Loucy (cell line): ENCODE measurements around the gene DCAF10.

Experiments
- H2AFZ ChIP-seq: fragments of 200-600 bp; sonication (generic); 2 replicates; pipeline ENCODE4 v1.6.0; 2016; ENCODE audit warnings: antibody characterized with exemption, mild to moderate bottlenecking, low read length, moderate library complexity
- H3F3A ChIP-seq: fragments of 200-600 bp; 2 replicates; pipeline ENCODE4 v1.6.0; 2016; ENCODE audit warnings: antibody characterized with exemption, low read depth, mild to moderate bottlenecking
- H3K27me3 ChIP-seq: fragments of 200-600 bp; sonication (generic); 2 replicates; pipeline ENCODE4 v1.6.1; 2014; ENCODE audit warnings: low read length, mild to moderate bottlenecking; ENCODE audit not compliant: insufficient read depth, poor library complexity, severe bottlenecking
- H3K36me3 ChIP-seq: fragments of 200-600 bp; sonication (generic); 2 replicates; pipeline ENCODE4 v1.6.1; 2016; ENCODE audit warnings: low read length; ENCODE audit not compliant: insufficient read depth
- H3K4me1 ChIP-seq: fragments of 200-600 bp; sonication (generic); 2 replicates; pipeline ENCODE4 v1.5.1; 2014; ENCODE audit warnings: low read length, mild to moderate bottlenecking; ENCODE audit not compliant: insufficient read depth, poor library complexity, severe bottlenecking
- H3K4me2 ChIP-seq: fragments of 200-600 bp; sonication (generic); 2 replicates; pipeline ENCODE4 v1.6.0; 2014; ENCODE audit warnings: antibody characterized with exemption, low read length, low read depth, mild to moderate bottlenecking; ENCODE audit not compliant: poor library complexity, severe bottlenecking
- H3K4me3 ChIP-seq: fragments of 200-600 bp; sonication (generic); 2 replicates; pipeline ENCODE4 v1.5.1; 2014; ENCODE audit warnings: low read length, mild to moderate bottlenecking, mixed read lengths; ENCODE audit not compliant: poor library complexity, severe bottlenecking
- H3K79me2 ChIP-seq: fragments of 200-600 bp; sonication (generic); 2 replicates; pipeline ENCODE4 v1.6.1; 2014; ENCODE audit warnings: low read length; ENCODE audit not compliant: insufficient read depth
- H3K9ac ChIP-seq: fragments of 200-600 bp; sonication (generic); 2 replicates; pipeline ENCODE4 v1.6.0; 2014; ENCODE audit warnings: mild to moderate bottlenecking, low read depth, low read length, moderate library complexity; ENCODE audit not compliant: poor library complexity, severe bottlenecking
- H3K9me2 ChIP-seq: fragments of 200-600 bp; sonication (generic); replicated peaks from 2 replicates; pipeline ENCODE4 v1.6.1; 2016; ENCODE audit warnings: low read depth, low read length, mixed read lengths
- H3K9me3 ChIP-seq: fragments of 200-600 bp; sonication (generic); 2 replicates; pipeline ENCODE4 v1.6.1; 2014; ENCODE audit warnings: mild to moderate bottlenecking, antibody characterized with exemption, low read length, low read depth; ENCODE audit not compliant: insufficient read depth
- H4K20me1 ChIP-seq: fragments of 200-600 bp; sonication (generic); 2 replicates; pipeline ENCODE4 v1.6.0; 2014; ENCODE audit warnings: antibody characterized with exemption, low read length, mild to moderate bottlenecking; ENCODE audit not compliant: insufficient read depth, poor library complexity, severe bottlenecking
- EZH2phosphoT487 ChIP-seq: fragments of 200-600 bp; IDR thresholded peaks from 2 replicates; pipeline ENCODE4 v1.6.1; 2018; ENCODE audit warnings: antibody characterized with exemption, mild to moderate bottlenecking, moderate library complexity, borderline replicate concordance
- TF ChIP-seq, protein P1 (sequence below): fragments of 200-600 bp; sonication (generic); conservative IDR thresholded peaks from 2 replicates; pipeline ENCODE4 v1.5.1; 2014; ENCODE audit warnings: mild to moderate bottlenecking, antibody characterized with exemption, low read length

Gene DCAF10

DNA sequence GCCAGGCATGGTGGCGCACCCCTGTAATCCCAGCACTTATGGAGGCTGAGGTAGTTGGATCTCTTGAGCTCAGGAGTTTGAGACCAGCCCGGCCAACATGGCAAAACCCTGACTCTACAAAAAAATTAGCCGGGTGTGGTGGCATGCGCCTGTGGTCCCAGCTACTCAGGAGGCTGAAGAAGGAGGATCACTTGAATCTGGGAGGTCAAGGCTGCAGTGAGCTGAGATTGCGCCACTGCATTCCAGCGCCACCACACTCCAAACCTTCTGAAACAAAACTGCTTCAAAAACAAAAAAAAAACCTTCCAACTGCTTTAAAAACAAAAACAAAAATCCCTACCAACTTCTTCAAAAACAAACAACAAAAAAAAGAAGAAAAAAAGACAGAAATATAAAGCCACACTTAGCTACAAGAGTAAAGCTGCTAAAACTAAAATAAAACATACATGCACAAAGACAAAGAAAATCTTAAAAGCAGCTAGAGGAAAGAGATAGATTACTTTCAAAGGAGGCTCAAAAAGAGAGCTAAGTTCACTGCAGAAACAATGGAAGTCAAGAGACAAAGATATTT is 11.4 kb downstream of the DCAF10 start:
- Histone ChIP-seq H3K9ac (no peak overlapping the region), H3K4me3 (no peak overlapping the region), H3F3A (no peaks in the 10 kb centered on the region), H3K79me2 (peaks cover 6% of the 10 kb centered on the region; the same call in 1 of the 2 replicates), H3K4me1 (no peaks in the 10 kb centered on the region), H3K9me2 (no peaks in the 10 kb centered on the region), H3K9me3 (no peaks in the 10 kb centered on the region), H2AFZ (no peak overlapping the region), H4K20me1 (peaks cover 5% of the 10 kb centered on the region), H3K36me3 (no peaks in the 10 kb centered on the region), H3K27me3 (no peaks in the 10 kb centered on the region), H3K4me2 (no peak overlapping the region)
- TF ChIP-seq, protein P1, sequence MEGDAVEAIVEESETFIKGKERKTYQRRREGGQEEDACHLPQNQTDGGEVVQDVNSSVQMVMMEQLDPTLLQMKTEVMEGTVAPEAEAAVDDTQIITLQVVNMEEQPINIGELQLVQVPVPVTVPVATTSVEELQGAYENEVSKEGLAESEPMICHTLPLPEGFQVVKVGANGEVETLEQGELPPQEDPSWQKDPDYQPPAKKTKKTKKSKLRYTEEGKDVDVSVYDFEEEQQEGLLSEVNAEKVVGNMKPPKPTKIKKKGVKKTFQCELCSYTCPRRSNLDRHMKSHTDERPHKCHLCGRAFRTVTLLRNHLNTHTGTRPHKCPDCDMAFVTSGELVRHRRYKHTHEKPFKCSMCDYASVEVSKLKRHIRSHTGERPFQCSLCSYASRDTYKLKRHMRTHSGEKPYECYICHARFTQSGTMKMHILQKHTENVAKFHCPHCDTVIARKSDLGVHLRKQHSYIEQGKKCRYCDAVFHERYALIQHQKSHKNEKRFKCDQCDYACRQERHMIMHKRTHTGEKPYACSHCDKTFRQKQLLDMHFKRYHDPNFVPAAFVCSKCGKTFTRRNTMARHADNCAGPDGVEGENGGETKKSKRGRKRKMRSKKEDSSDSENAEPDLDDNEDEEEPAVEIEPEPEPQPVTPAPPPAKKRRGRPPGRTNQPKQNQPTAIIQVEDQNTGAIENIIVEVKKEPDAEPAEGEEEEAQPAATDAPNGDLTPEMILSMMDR = no peak
- no peak for TF ChIP-seq EZH2phosphoT487

DNA sequence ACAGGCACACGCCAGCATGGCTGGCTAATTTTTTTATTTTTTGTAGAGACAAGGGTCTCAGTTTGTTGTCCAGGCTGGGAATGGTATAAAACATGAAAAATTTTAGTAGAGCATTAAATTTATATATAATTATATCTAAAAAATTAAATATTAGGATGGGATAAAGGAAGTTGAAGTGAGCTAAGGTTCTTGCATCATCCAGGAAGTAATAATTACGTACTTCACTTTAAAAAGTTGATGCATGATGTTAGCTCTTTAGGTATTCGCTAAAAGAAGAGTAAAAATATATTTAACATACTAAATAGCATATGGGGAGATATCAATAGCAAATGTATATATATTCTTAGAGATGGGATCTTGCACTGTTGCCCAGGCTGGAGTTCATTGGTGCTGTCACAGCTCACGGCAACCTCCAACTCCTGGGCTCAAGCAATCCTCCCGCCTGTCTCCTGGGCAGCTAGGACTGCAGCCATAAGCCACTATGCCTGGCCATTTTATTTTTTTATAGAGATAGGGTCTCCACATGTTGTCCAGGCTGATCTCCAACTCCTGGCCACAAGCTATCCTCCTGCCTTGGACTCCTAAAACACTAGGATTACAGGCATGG is 12.3 kb downstream of the DCAF10 start:
- Histone ChIP-seq H3K27me3 (no peaks in the 10 kb centered on the region), H3F3A (no peaks in the 10 kb centered on the region), H3K4me3 (no peak overlapping the region), H2AFZ (no peak overlapping the region), H3K4me1 (no peaks in the 10 kb centered on the region), H3K9me2 (no peaks in the 10 kb centered on the region), H3K4me2 (no peak overlapping the region), H3K9me3 (no peaks in the 10 kb centered on the region), H3K36me3 (no peaks in the 10 kb centered on the region), H3K79me2 (peaks cover 4% of the 10 kb centered on the region; the same call in 1 of the 2 replicates), H3K9ac (no peak overlapping the region), H4K20me1 (peaks cover 3% of the 10 kb centered on the region)
- TF ChIP-seq, protein P1 = no peak
- TF ChIP-seq EZH2phosphoT487 = no peak

DNA sequence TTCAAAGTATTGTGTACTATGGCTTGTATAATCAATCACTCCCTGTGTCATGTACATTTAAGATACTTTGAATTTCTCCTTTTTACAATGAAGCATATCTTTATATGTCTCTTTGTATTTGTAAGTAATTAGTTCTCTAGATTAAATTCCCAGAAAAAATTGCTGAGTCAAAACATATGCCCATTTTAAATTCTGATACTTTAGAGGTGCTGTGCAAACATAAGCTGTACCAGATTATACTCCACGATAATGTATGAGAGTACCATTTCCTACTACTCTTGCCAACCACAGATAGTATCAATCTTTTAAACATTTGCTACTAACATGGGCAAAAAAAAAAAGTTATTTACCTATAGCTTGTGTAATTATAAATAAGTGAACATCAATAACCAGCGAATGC is 18.3 kb downstream of the DCAF10 start:
- H2AFZ ChIP-seq = no peak overlapping the region
- no peak overlapping the region for H3K4me2 ChIP-seq
- no peak overlapping the region for H3K4me3 ChIP-seq
- H3K27me3 ChIP-seq = no peaks in the 10 kb centered on the region
- no peaks in the 10 kb centered on the region for H3K9me3 ChIP-seq
- no peaks in the 10 kb centered on the region for H3K4me1 ChIP-seq
- no peaks in the 10 kb centered on the region; the same call in 1 of the 2 replicates for H3K79me2 ChIP-seq
- TF ChIP-seq EZH2phosphoT487 = no peak
- TF ChIP-seq, protein P1 = no peak
- no peaks in the 10 kb centered on the region for H4K20me1 ChIP-seq
- H3K9me2 ChIP-seq = no peaks in the 10 kb centered on the region
- no peaks in the 10 kb centered on the region for H3F3A ChIP-seq
- peaks cover 26% of the 10 kb centered on the region; the same call in 1 of the 2 replicates for H3K36me3 ChIP-seq
- H3K9ac ChIP-seq = no peak overlapping the region
